ENCODE data around the gene FAXDC2. TPM values are rescaled to one million over a fixed set of nuclear protein-coding genes. Genes with fewer than 3 reads are reported as not detected.
A peak's percentile ranks its signal among the peaks of the same experiment; 100 is the strongest.

FAXDC2 gene
- total and polyA plus RNA-seq, 10 of the 15 experiments (the other 5 are each of a cell fraction or from before 2014, with no cell fraction given) = 0.13 to 1.8 (median 0.35) TPM

DNA sequence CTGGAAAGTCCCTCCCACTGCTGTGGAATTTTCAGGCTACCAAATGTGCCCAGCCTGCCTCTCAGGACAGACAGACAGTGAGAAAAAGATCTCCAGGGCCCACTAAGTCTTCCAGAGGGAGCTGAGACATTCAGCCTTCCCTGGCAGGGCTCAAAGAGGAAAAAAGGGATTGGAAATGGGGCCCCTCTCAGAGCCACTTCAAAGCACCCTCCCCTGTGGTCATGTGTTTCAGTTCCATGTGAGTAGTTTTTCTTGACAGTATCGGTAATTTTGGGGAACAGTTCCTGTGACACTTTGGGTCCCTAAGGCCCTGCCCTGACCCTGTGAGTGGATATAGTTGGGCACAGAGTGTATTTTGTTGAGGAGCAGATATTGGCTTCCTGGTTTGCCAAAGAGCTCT, 70.3 kb downstream of the FAXDC2 start:
- H4K20me1 ChIP-seq (ENCODE audit: control insufficient read depth, insufficient read depth) = peaks cover 18% of the 10 kb centered on the region
- RAD21 ChIA-PET (ENCODE audit: unreplicated experiment) = no interaction called here
- peaks cover 48% of the 10 kb centered on the region for H3K4me1 ChIP-seq (ENCODE audit: control insufficient read depth, insufficient read depth, low read length)
- H3K9me3 ChIP-seq (replicated peaks; ENCODE audit: control insufficient read depth, insufficient read depth, low read length) = no peaks in the 10 kb centered on the region
- no peak for DNase-seq (ENCODE audit: low read depth, low spot score)
- in situ Hi-C loops (cut with MboI) (no loop called here), intact Hi-C loops (cut with micrococcal nuclease; ENCODE audit: unreplicated experiment) (no loop called here)
- H3K27ac ChIP-seq (ENCODE audit: control insufficient read depth, insufficient read depth) = peak overlapping the region; percentile 66
- peak overlapping the region; percentile 77 for H3K4me2 ChIP-seq (ENCODE audit: control insufficient read depth, insufficient read depth)
- 5% methylated on average over 1 of the region's 1 CpG for WGBS (ENCODE audit: insufficient coverage, insufficient replicate concordance, low lambda C conversion rate, missing lambda C conversion rate)
- peaks cover 95% of the 10 kb centered on the region for H3K79me2 ChIP-seq (ENCODE audit: control insufficient read depth, insufficient read depth, low read length)
- 0 out of 2 replicates have a peak overlapping the region, but pooled peaks have one; percentile 5 for H3K4me3 ChIP-seq
- no peak for FAIRE-seq
- BruUV-seq (replicated peaks) = no TSS peak
- POLR2A ChIA-PET = no interaction called here
- peak; percentile 41 for ATAC-seq
- SMC1A ChIA-PET (ENCODE audit: uncharacterized antibody, unreplicated experiment) = interaction anchor here (1.0 to 1.2 kb wide), 2 partner anchors 22 to 103 kb away, joined by 3 to 5 read pairs; no protein-coding TSS in a partner anchor
- CTCF ChIA-PET = interaction anchor here (0.7 to 1.5 kb wide), 3 partner anchors 13 to 269 kb away, joined by 3 read pairs; no protein-coding TSS in a partner anchor
- peaks cover 0 to 2% of the 10 kb centered on the region in 2 experiments for H3K36me3 ChIP-seq (ENCODE audit: control insufficient read depth in 2 of 2, insufficient read depth in 2 of 2, low read length in 1 of 2)
- no peak overlapping the region for H2AFZ ChIP-seq (ENCODE audit: control insufficient read depth, low read depth, low read length)
- H3K9ac ChIP-seq (ENCODE audit: control insufficient read depth, insufficient read depth, low read length) = 0 out of 2 replicates have a peak overlapping the region, but pooled peaks have one; percentile 24
- H3K27me3 ChIP-seq (replicated peaks in 1 of 2; ENCODE audit: control insufficient read depth in 2 of 2, insufficient read depth in 2 of 2, low read length in 1 of 2) = no peaks in the 10 kb centered on the region
- no peak for TF ChIP-seq RAD51 (IDR thresholded peaks at IDR 0.05)
- peak; percentile 84 for TF ChIP-seq TCF7 (IDR thresholded peaks at IDR 0.05; ENCODE audit: borderline replicate concordance)
- no peak for TF ChIP-seq CBFB (IDR thresholded peaks at IDR 0.05; ENCODE audit: low read depth)
- no peak for TF ChIP-seq SREBF2 (IDR thresholded peaks at IDR 0.05; ENCODE audit: low read length)
- TF ChIP-seq MTA2 (IDR thresholded peaks at IDR 0.05; ENCODE audit: low read depth) = peak; percentile 36; the same call in 1 of the 2 replicates
- TF ChIP-seq CBX3 (IDR thresholded peaks at IDR 0.05; ENCODE audit: borderline replicate concordance, low read depth) = no peak
- no peak for TF ChIP-seq SMAD5 (IDR thresholded peaks at IDR 0.05; ENCODE audit: low read depth)
- no peak for TF ChIP-seq PAX5 (IDR thresholded peaks at IDR 0.05; ENCODE audit: borderline replicate concordance, low read depth, low read length)
- TF ChIP-seq NFIC (IDR thresholded peaks at IDR 0.05; ENCODE audit: low read depth, low read length) = 0 out of 2 replicates have a peak, but pooled peaks have one; percentile 48
- TF ChIP-seq, protein P1, sequence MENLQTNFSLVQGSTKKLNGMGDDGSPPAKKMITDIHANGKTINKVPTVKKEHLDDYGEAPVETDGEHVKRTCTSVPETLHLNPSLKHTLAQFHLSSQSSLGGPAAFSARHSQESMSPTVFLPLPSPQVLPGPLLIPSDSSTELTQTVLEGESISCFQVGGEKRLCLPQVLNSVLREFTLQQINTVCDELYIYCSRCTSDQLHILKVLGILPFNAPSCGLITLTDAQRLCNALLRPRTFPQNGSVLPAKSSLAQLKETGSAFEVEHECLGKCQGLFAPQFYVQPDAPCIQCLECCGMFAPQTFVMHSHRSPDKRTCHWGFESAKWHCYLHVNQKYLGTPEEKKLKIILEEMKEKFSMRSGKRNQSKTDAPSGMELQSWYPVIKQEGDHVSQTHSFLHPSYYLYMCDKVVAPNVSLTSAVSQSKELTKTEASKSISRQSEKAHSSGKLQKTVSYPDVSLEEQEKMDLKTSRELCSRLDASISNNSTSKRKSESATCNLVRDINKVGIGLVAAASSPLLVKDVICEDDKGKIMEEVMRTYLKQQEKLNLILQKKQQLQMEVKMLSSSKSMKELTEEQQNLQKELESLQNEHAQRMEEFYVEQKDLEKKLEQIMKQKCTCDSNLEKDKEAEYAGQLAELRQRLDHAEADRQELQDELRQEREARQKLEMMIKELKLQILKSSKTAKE (IDR thresholded peaks at IDR 0.05; ENCODE audit: low read depth, poor library complexity, severe bottlenecking) = no peak
- no peak for TF ChIP-seq SMAD1 (IDR thresholded peaks at IDR 0.05; ENCODE audit: low read depth, partially characterized antibody)
- TF ChIP-seq KLF5 (IDR thresholded peaks at IDR 0.05; ENCODE audit: partially characterized antibody) = no peak
- TF ChIP-seq EED (IDR thresholded peaks at IDR 0.05; ENCODE audit: low read depth) = peak; percentile 89
- TF ChIP-seq, protein P2, sequence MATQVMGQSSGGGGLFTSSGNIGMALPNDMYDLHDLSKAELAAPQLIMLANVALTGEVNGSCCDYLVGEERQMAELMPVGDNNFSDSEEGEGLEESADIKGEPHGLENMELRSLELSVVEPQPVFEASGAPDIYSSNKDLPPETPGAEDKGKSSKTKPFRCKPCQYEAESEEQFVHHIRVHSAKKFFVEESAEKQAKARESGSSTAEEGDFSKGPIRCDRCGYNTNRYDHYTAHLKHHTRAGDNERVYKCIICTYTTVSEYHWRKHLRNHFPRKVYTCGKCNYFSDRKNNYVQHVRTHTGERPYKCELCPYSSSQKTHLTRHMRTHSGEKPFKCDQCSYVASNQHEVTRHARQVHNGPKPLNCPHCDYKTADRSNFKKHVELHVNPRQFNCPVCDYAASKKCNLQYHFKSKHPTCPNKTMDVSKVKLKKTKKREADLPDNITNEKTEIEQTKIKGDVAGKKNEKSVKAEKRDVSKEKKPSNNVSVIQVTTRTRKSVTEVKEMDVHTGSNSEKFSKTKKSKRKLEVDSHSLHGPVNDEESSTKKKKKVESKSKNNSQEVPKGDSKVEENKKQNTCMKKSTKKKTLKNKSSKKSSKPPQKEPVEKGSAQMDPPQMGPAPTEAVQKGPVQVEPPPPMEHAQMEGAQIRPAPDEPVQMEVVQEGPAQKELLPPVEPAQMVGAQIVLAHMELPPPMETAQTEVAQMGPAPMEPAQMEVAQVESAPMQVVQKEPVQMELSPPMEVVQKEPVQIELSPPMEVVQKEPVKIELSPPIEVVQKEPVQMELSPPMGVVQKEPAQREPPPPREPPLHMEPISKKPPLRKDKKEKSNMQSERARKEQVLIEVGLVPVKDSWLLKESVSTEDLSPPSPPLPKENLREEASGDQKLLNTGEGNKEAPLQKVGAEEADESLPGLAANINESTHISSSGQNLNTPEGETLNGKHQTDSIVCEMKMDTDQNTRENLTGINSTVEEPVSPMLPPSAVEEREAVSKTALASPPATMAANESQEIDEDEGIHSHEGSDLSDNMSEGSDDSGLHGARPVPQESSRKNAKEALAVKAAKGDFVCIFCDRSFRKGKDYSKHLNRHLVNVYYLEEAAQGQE (IDR thresholded peaks at IDR 0.05; ENCODE audit: low read depth, low read length) = no peak
- TF ChIP-seq DPF2 (IDR thresholded peaks at IDR 0.05) = 0 out of 2 replicates have a peak, but pooled peaks have one; percentile 39
- no peak for TF ChIP-seq NR2C1 (IDR thresholded peaks at IDR 0.05)
- TF ChIP-seq, protein P3, sequence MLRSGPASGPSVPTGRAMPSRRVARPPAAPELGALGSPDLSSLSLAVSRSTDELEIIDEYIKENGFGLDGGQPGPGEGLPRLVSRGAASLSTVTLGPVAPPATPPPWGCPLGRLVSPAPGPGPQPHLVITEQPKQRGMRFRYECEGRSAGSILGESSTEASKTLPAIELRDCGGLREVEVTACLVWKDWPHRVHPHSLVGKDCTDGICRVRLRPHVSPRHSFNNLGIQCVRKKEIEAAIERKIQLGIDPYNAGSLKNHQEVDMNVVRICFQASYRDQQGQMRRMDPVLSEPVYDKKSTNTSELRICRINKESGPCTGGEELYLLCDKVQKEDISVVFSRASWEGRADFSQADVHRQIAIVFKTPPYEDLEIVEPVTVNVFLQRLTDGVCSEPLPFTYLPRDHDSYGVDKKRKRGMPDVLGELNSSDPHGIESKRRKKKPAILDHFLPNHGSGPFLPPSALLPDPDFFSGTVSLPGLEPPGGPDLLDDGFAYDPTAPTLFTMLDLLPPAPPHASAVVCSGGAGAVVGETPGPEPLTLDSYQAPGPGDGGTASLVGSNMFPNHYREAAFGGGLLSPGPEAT (IDR thresholded peaks at IDR 0.05; ENCODE audit: low read depth) = peak; percentile 68
- no peak for TF ChIP-seq EGR1 (IDR thresholded peaks at IDR 0.05; ENCODE audit: borderline replicate concordance in 1 of 2, low read depth in 2 of 2, low read length in 2 of 2)
- TF ChIP-seq IRF4 (IDR thresholded peaks at IDR 0.05; ENCODE audit: low read depth, low read length) = no peak
- TF ChIP-seq NBN (IDR thresholded peaks at IDR 0.05) = no peak
